ENCODE data around the gene RNF166. TPM values are rescaled to one million over a fixed set of nuclear protein-coding genes. Genes with fewer than 3 reads are reported as not detected.

RNF166 gene
- total RNA-seq, 2 experiments from 2014 or later = 144 to 166 TPM

GRCh38 chr16:88719933-88720296 is 13.7 kb upstream of the RNF166 start:
- no peak overlapping the region for H3K27ac Mint-ChIP-seq
- no peaks in the 10 kb centered on the region for H3K27me3 Mint-ChIP-seq (ENCODE audit: low read depth)
- POLR2A ChIA-PET = interaction anchor here (0.6 kb wide), 1 partner anchor 258 kb away, joined by 3 read pairs; no protein-coding TSS in a partner anchor
- CTCF ChIA-PET = no interaction called here
- no peaks in the 10 kb centered on the region for H3K9me3 Mint-ChIP-seq (ENCODE audit: insufficient read depth)
- ATAC-seq = no peak
- no peaks in the 10 kb centered on the region for H3K4me1 Mint-ChIP-seq (ENCODE audit: low read depth)
- no peak overlapping the region for H3K4me3 Mint-ChIP-seq
- peaks cover 47% of the 10 kb centered on the region for H3K36me3 Mint-ChIP-seq (ENCODE audit: low read depth)
- DNase-seq = no peak

GRCh38 chr16:88719267-88719932 is 13.2 kb upstream of the RNF166 start:
- ATAC-seq = no peak
- CTCF ChIA-PET = no interaction called here
- DNase-seq = no peak
- Mint-ChIP-seq H3K9me3 (ENCODE audit: insufficient read depth) (no peaks in the 10 kb centered on the region), H3K27ac (peak overlapping the region; percentile 16), H3K4me1 (ENCODE audit: low read depth) (no peaks in the 10 kb centered on the region), H3K27me3 (ENCODE audit: low read depth) (no peaks in the 10 kb centered on the region), H3K4me3 (no peak overlapping the region), H3K36me3 (ENCODE audit: low read depth) (peaks cover 43% of the 10 kb centered on the region)
- POLR2A ChIA-PET = no interaction called here

GRCh38 chr16:88718178-88718577 is 12.0 kb upstream of the RNF166 start:
- ATAC-seq (no peak), DNase-seq (no peak)
- Mint-ChIP-seq H3K9me3 (ENCODE audit: insufficient read depth) (no peaks in the 10 kb centered on the region), H3K27ac (no peak overlapping the region), H3K36me3 (ENCODE audit: low read depth) (peaks cover 39% of the 10 kb centered on the region), H3K4me1 (ENCODE audit: low read depth) (no peaks in the 10 kb centered on the region), H3K27me3 (ENCODE audit: low read depth) (no peaks in the 10 kb centered on the region), H3K4me3 (no peak overlapping the region)
- ChIA-PET POLR2A (interaction anchor here (1.0 kb wide), 1 partner anchor 11 kb away, joined by 3 read pairs; the partner anchor contains the start of gene CTU2), CTCF (no interaction called here)

GRCh38 chr16:88716601-88717001 is 10.4 kb upstream of the RNF166 start:
- POLR2A ChIA-PET = interaction anchor here (0.5 kb wide), 1 partner anchor 8 kb away, joined by 3 read pairs; no protein-coding TSS in a partner anchor
- no peaks in the 10 kb centered on the region for H3K9me3 Mint-ChIP-seq (ENCODE audit: insufficient read depth)
- peaks cover 35% of the 10 kb centered on the region for H3K36me3 Mint-ChIP-seq (ENCODE audit: low read depth)
- ATAC-seq = no peak
- CTCF ChIA-PET = no interaction called here
- no peak for DNase-seq
- no peaks in the 10 kb centered on the region for H3K4me1 Mint-ChIP-seq (ENCODE audit: low read depth)
- no peak overlapping the region for H3K4me3 Mint-ChIP-seq
- H3K27ac Mint-ChIP-seq = no peak overlapping the region
- no peaks in the 10 kb centered on the region for H3K27me3 Mint-ChIP-seq (ENCODE audit: low read depth)

DNA sequence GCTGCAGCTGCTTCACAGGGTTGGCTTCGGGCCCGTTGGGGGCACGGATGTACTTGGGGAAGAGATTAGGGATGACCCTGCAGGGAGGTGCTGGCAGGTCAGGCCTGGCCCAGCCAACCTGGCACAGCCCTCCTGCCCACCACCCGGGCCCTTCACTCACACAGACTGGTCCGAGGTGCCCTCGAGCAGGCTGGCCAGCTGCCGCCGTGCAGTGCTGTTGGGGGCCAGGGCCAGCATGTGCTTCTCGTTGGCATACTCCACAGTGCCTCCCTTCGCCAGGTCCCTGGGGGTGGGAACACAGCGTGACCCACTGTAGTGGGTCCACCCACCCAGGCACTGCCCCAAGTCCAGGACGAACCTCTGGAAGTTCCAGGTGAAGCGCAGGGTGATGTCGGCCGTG is 10.0 kb upstream of the RNF166 start:
- Mint-ChIP-seq H3K9me3 (ENCODE audit: insufficient read depth) (no peaks in the 10 kb centered on the region), H3K36me3 (ENCODE audit: low read depth) (peaks cover 33% of the 10 kb centered on the region), H3K27me3 (ENCODE audit: low read depth) (no peaks in the 10 kb centered on the region), H3K27ac (no peak overlapping the region), H3K4me1 (ENCODE audit: low read depth) (no peaks in the 10 kb centered on the region), H3K4me3 (no peak overlapping the region)
- ChIA-PET CTCF (interaction anchor here (1.2 kb wide), 1 partner anchor 27 kb away, joined by 3 read pairs; no protein-coding TSS in a partner anchor), POLR2A (no interaction called here)
- ATAC-seq (no peak), DNase-seq (no peak)

DNA sequence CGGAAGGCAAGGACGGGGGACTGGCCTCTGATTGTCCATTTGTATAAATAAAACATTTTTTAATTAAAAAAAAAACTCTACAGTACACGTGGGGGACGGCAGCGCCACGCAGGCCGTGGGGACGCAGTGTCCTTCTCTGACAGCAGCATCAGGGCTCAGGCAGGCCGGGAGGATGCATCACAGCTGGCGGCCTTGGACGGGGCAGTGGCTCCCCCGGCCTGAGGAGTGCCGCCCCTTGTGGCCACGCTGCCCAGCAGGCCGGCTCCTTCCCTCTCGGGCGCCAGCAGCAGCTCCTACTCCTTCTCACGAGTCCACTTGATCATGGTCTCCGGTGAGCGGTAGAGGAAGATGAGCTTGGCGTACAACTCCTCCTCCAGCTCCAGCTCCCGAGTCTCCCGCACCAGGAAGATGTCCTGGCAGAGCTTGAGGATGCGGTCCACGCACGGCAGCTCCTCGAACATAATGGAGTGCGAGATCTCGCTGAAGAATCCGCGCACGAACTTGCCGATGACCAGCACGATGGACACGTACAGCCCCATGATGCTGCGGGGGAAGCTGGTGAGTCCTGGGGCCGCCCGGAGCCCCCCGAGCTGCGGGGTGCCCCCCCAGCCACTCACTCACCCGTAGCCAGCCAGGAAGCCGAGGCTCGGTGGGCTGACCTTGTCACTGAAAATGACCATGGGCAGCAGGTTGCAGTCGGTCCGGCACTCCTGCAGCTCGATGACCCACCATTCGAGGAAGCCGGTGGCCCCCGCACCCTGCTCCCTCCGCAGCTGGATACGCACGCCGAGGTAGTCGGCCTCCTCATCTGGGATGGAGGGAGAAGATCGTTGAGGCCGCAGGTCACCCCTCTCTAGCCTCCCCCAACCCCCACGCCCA is 9.3 kb upstream of the RNF166 start:
- ATAC-seq = no peak
- no peaks in the 10 kb centered on the region for H3K9me3 Mint-ChIP-seq (ENCODE audit: insufficient read depth)

GRCh38 chr16:88714420-88715302 is 8.5 kb upstream of the RNF166 start:
- H3K27me3 Mint-ChIP-seq (ENCODE audit: low read depth) = no peaks in the 10 kb centered on the region
- H3K4me3 Mint-ChIP-seq = no peak overlapping the region
- no peak overlapping the region for H3K27ac Mint-ChIP-seq
- H3K36me3 Mint-ChIP-seq (ENCODE audit: low read depth) = peaks cover 25% of the 10 kb centered on the region
- DNase-seq = no peak
- ATAC-seq = no peak
- peaks cover 4% of the 10 kb centered on the region for H3K4me1 Mint-ChIP-seq (ENCODE audit: low read depth)
- H3K9me3 Mint-ChIP-seq (ENCODE audit: insufficient read depth) = no peaks in the 10 kb centered on the region
- ChIA-PET POLR2A (interaction anchor here (0.6 kb wide), 1 partner anchor 69 kb away, joined by 3 read pairs; no protein-coding TSS in a partner anchor), CTCF (interaction anchor here (1.2 kb wide), 1 partner anchor 28 kb away, joined by 3 read pairs; no protein-coding TSS in a partner anchor)

More for the DNA sequence above, 9.3 kb upstream of the RNF166 start:
- POLR2A ChIA-PET = interaction anchor here (0.6 kb wide), 1 partner anchor 68 kb away, joined by 3 read pairs; no protein-coding TSS in a partner anchor
- Mint-ChIP-seq H3K4me3 (no peak overlapping the region), H3K4me1 (ENCODE audit: low read depth) (peaks cover 4% of the 10 kb centered on the region), H3K27ac (no peak overlapping the region), H3K36me3 (ENCODE audit: low read depth) (peaks cover 30% of the 10 kb centered on the region), H3K27me3 (ENCODE audit: low read depth) (no peaks in the 10 kb centered on the region)
- no peak for DNase-seq
- CTCF ChIA-PET = interaction anchor here (1.2 kb wide), 1 partner anchor 28 kb away, joined by 3 read pairs; no protein-coding TSS in a partner anchor

DNA sequence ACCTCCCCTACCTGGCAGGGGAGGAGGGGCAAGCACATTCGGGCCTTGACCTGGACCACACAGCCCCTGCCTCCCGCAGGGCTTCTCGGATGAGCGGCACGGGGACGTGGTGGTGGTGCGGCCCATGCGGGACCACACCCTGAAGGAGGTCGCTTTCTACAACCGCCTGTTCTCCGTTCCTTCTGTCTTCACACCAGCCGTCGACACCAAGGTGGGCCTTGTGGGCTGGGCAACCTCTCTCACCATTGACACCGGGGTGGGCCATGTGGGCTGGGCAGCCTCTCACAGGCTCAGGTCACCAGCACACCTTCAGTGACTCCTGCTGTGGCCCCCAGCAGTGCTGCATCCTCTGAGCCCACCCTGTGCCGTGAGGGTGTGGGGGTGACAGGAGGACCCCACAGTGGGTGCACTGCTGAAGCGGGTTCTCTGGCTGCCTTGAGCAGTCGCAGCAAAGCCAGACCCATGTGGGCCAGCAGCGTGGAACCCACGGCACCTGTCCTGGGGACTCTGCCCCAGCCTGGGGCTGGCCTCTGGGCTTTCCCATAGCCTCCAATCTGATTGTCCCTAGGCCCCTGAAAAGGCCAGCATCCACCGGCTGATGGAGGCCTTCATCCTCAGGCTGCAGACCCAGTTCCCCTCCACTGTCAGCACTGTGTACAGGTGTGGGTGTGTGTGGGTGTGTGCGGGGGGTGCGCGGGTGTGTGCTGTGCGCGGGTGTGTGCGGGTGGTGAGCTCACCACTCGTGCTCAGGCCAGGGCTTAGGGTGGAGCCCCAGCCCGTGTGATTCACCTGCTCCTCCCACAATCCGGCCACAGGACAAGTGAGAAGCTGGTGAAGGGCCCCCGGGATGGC is 7.6 kb upstream of the RNF166 start:
- no peak overlapping the region for H3K4me3 Mint-ChIP-seq
- no peak for ATAC-seq
- H3K27ac Mint-ChIP-seq = no peak overlapping the region

DNA sequence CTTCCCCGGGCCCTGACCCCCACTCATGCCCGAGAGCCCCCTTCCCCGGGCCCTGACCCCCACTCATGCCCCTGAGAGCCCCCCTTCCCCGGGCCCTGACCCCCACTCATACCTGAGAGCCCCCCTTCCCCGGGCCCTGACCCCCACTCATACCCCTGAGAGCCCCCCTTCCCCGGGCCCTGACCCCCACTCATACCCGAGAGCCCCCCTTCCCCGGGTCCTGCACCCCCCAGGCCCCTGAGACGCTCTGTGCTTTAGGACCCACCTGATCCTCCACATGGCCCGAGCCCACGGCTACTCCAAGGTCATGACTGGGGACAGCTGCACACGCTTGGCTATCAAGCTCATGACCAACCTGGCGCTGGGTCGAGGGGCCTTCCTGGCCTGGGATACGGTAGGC is 6.8 kb upstream of the RNF166 start:
- Mint-ChIP-seq H3K4me1 (ENCODE audit: low read depth) (peaks cover 4% of the 10 kb centered on the region), H3K4me3 (no peak overlapping the region), H3K27me3 (ENCODE audit: low read depth) (no peaks in the 10 kb centered on the region), H3K9me3 (ENCODE audit: insufficient read depth) (no peaks in the 10 kb centered on the region), H3K27ac (no peak overlapping the region), H3K36me3 (ENCODE audit: low read depth) (peaks cover 16% of the 10 kb centered on the region)
- POLR2A ChIA-PET = no interaction called here
- no peak for ATAC-seq
- DNase-seq = no peak
- CTCF ChIA-PET = no interaction called here

More for the DNA sequence above, 7.6 kb upstream of the RNF166 start:
- peaks cover 4% of the 10 kb centered on the region for H3K4me1 Mint-ChIP-seq (ENCODE audit: low read depth)
- ChIA-PET CTCF (no interaction called here), POLR2A (no interaction called here)
- DNase-seq = no peak
- peaks cover 16% of the 10 kb centered on the region for H3K36me3 Mint-ChIP-seq (ENCODE audit: low read depth)
- no peaks in the 10 kb centered on the region for H3K27me3 Mint-ChIP-seq (ENCODE audit: low read depth)
- H3K9me3 Mint-ChIP-seq (ENCODE audit: insufficient read depth) = no peaks in the 10 kb centered on the region

DNA sequence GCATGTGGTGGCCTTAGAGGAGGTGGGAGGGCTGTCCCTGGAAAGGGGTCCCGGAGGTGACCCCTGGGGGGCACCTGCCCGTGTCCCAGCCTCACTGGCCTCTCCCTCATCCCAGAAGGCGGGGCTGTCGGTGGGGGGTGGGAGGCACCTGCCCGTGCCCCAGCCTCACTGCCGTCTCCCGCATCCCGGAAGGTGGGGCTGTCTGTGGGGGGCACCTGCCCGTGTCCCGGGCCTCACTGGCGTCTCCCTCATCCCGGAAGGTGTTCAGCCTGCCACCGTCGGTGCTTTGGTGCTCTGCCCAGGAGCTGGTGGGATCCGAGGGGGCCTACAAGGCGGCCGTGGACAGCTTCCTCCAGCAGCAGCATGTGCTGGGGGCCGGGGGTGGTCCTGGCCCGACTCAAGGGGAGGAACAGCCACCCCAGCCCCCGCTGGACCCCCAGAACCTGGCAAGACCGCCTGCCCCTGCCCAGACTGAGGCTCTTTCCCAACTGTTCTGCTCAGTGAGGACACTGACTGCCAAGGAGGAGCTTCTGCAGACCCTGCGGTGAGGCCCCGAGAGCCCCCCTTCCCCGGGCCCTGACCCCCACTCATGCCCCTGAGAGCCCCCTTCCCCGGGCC is 6.3 kb upstream of the RNF166 start:
- no peaks in the 10 kb centered on the region for H3K9me3 Mint-ChIP-seq (ENCODE audit: insufficient read depth)

More for the DNA sequence above, 6.3 kb upstream of the RNF166 start:
- ATAC-seq (no peak), DNase-seq (no peak)
- Mint-ChIP-seq H3K27me3 (ENCODE audit: low read depth) (no peaks in the 10 kb centered on the region), H3K4me1 (ENCODE audit: low read depth) (peaks cover 9% of the 10 kb centered on the region), H3K27ac (no peak overlapping the region), H3K4me3 (no peak overlapping the region), H3K36me3 (ENCODE audit: low read depth) (peaks cover 12% of the 10 kb centered on the region)
- ChIA-PET CTCF (no interaction called here), POLR2A (no interaction called here)
